H1 (cell line): ENCODE data around the gene SYCE1L. TPM values are rescaled to one million over a fixed set of nuclear protein-coding genes. Genes with fewer than 3 reads are reported as not detected.

ENCODE experiments used
- CTCF ChIA-PET: fragments of 300-600 bp; sonication (Branson Sonifier 250); formaldehyde crosslinking; loops from one replicate; lab custom pipeline; 2021; ENCODE audit not compliant: partially characterized antibody; lab: Charles Lee
- POLR2A ChIA-PET: fragments of 300-600 bp; sonication (Branson Sonifier 250); formaldehyde crosslinking; loops from one replicate; lab custom pipeline; 2021; ENCODE audit warnings: inconsistent platforms; ENCODE audit not compliant: partially characterized antibody; lab: Charles Lee
- DNase-seq, 2 experiments: peaks; one replicate each; pipeline versions ENCODE4 v3.0.0 to v3.0.0-alpha.2; 2010 to 2022; ENCODE audit warnings: low spot score in 2 of 2, low read depth in 1 of 2, mixed read lengths in 1 of 2
- FAIRE-seq: peaks from 2 replicates; lab custom pipeline; 2011; peaks lifted over from hg19 to GRCh38; lab: Jason Lieb, UNC
- H2AFZ ChIP-seq: 2 replicates; pipeline ENCODE4 v1.8.1; 2012; ENCODE audit warnings: low read length, inconsistent platforms
- H2AK5ac ChIP-seq: 2 replicates; pipeline ENCODE4 v1.6.1; 2013; ENCODE audit warnings: low read depth, low read length
- H2BK120ac ChIP-seq: replicated peaks from 2 replicates; pipeline ENCODE3; 2013; ENCODE audit warnings: low read depth, low read length, inconsistent platforms
- H2BK12ac ChIP-seq: 2 replicates; pipeline ENCODE4 v1.6.1; 2013; ENCODE audit warnings: low read depth, low read length
- H2BK15ac ChIP-seq: 2 replicates; pipeline ENCODE4 v1.6.1; 2013; ENCODE audit warnings: low read length
- H2BK20ac ChIP-seq: 2 replicates; pipeline ENCODE4 v1.6.1; 2013; ENCODE audit warnings: low read length
- H2BK5ac ChIP-seq: 2 replicates; pipeline ENCODE4 v1.6.1; 2013; ENCODE audit warnings: low read depth, low read length
- H3K14ac ChIP-seq: 2 replicates; pipeline ENCODE4 v1.6.1; 2013; ENCODE audit warnings: inconsistent platforms; ENCODE audit not compliant: insufficient read length
- H3K18ac ChIP-seq: 2 replicates; pipeline ENCODE4 v1.6.1; 2013; ENCODE audit warnings: low read length; ENCODE audit errors: extremely low read depth
- H3K23ac ChIP-seq: 2 replicates; pipeline ENCODE4 v1.6.1; 2013; ENCODE audit warnings: inconsistent platforms; ENCODE audit not compliant: insufficient read length
- H3K23me2 ChIP-seq: 2 replicates; pipeline ENCODE4 v1.6.1; 2013; ENCODE audit warnings: low read depth, low read length
- H3K27ac ChIP-seq: 2 replicates; pipeline ENCODE4 v1.6.1; 2011; ENCODE audit warnings: low read depth, low read length, inconsistent platforms
- H3K27me3 ChIP-seq, 4 experiments: replicated peaks in 1 of 4; 1 replicate in 1 of 4; 2 replicates in 3 of 4; pipeline versions ENCODE4 v1.6.1 to v1.8.1; 2011 to 2013; ENCODE audit warnings: low read length in 3 of 4, mild to moderate bottlenecking in 3 of 4, inconsistent platforms in 2 of 4, mixed read lengths in 2 of 4, moderate library complexity in 1 of 4; ENCODE audit not compliant: control insufficient read depth in 3 of 4, insufficient read depth in 3 of 4; ENCODE audit errors: extremely low read depth in 1 of 4
- H3K36me3 ChIP-seq, 4 experiments: 2 replicates each; pipeline versions ENCODE4 v1.6.1 to v1.8.1; 2011 to 2013; ENCODE audit warnings: mild to moderate bottlenecking in 4 of 4, low read length in 3 of 4, moderate library complexity in 2 of 4, control low read depth in 1 of 4, inconsistent platforms in 1 of 4; ENCODE audit not compliant: insufficient read depth in 4 of 4, control insufficient read depth in 2 of 4
- H3K4ac ChIP-seq: replicated peaks from 2 replicates; pipeline ENCODE3; 2013; ENCODE audit warnings: low read length, low read depth, mixed read lengths, inconsistent platforms; ENCODE audit not compliant: insufficient read length
- H3K4me1 ChIP-seq, 4 experiments: replicated peaks in 1 of 4; 1 replicate in 1 of 4; 2 replicates in 3 of 4; pipeline versions ENCODE4 v1.6.1 to v1.8.1; 2011 to 2013; ENCODE audit warnings: low read length in 3 of 4, inconsistent platforms in 2 of 4, mixed read lengths in 1 of 4; ENCODE audit not compliant: insufficient read depth in 4 of 4, control insufficient read depth in 3 of 4
- H3K4me2 ChIP-seq, 2 experiments: 2 replicates each; pipeline versions ENCODE4 v1.6.1 to v1.8.1; 2011 to 2013; ENCODE audit warnings: low read depth in 2 of 2, low read length in 2 of 2, control low read depth in 1 of 2, inconsistent platforms in 1 of 2, mild to moderate bottlenecking in 1 of 2; ENCODE audit not compliant: insufficient read depth in 1 of 2
- H3K4me3 ChIP-seq, 4 experiments: fragments of 200-600, 300-600 bp in 1 of 4; sonication (generic), shearing (Covaris generic), sonication (Bioruptor Twin) in 1 of 4; 2 replicates each; pipeline versions ENCODE4 v1.5.1 to v1.8.1; 2011 to 2016; ENCODE audit warnings: low read length in 4 of 4, low read depth in 3 of 4, control low read depth in 2 of 4, inconsistent platforms in 2 of 4, mild to moderate bottlenecking in 2 of 4, mixed read lengths in 1 of 4, moderate library complexity in 1 of 4; ENCODE audit not compliant: insufficient read depth in 2 of 4; ENCODE audit errors: extremely low read depth in 1 of 4
- H3K56ac ChIP-seq: replicated peaks from 2 replicates; pipeline ENCODE3; 2013; ENCODE audit warnings: low read depth, mild to moderate bottlenecking, mixed read lengths, low read length, inconsistent platforms; ENCODE audit not compliant: insufficient read length
- H3K79me1 ChIP-seq: 2 replicates; pipeline ENCODE4 v1.6.1; 2013; ENCODE audit warnings: low read depth, low read length, control low read depth
- H3K79me2 ChIP-seq, 2 experiments: 2 replicates each; pipeline versions ENCODE4 v1.6.1 to v1.8.1; 2012 to 2013; ENCODE audit warnings: low read length in 2 of 2, mild to moderate bottlenecking in 2 of 2, inconsistent platforms in 1 of 2; ENCODE audit not compliant: insufficient read depth in 2 of 2, control insufficient read depth in 1 of 2
- H3K9ac ChIP-seq, 4 experiments: replicated peaks in 1 of 4; 1 replicate in 1 of 4; 2 replicates in 3 of 4; pipeline versions ENCODE4 v1.6.1 to v1.8.1; 2011 to 2013; ENCODE audit warnings: low read depth in 3 of 4, low read length in 3 of 4, control low read depth in 2 of 4, mild to moderate bottlenecking in 2 of 4, moderate library complexity in 2 of 4, inconsistent platforms in 1 of 4; ENCODE audit errors: extremely low read depth in 1 of 4
- H3K9me3 ChIP-seq, 2 experiments: 2 replicates each; pipeline versions ENCODE4 v1.6.1 to v1.8.1; 2012 to 2013; ENCODE audit warnings: mild to moderate bottlenecking in 2 of 2, moderate library complexity in 2 of 2, control low read depth in 1 of 2, inconsistent platforms in 1 of 2, low read depth in 1 of 2, low read length in 1 of 2, mixed read lengths in 1 of 2; ENCODE audit not compliant: insufficient read depth in 2 of 2
- H4K20me1 ChIP-seq, 2 experiments: replicated peaks in 1 of 2; 2 replicates each; pipeline versions ENCODE3 to v1.8.1; 2011 to 2013; ENCODE audit warnings: inconsistent platforms in 2 of 2, low read length in 2 of 2, mild to moderate bottlenecking in 1 of 2; ENCODE audit not compliant: insufficient read depth in 2 of 2, control insufficient read depth in 1 of 2
- H4K5ac ChIP-seq: 2 replicates; pipeline ENCODE4 v1.6.1; 2013; ENCODE audit warnings: low read length, low read depth, mixed read lengths, inconsistent platforms; ENCODE audit not compliant: insufficient read length
- H4K8ac ChIP-seq: 2 replicates; pipeline ENCODE4 v1.8.0; 2013; ENCODE audit warnings: mild to moderate bottlenecking, moderate library complexity, low read length, inconsistent platforms; ENCODE audit not compliant: insufficient read depth; ENCODE audit errors: extremely low read depth
- H4K91ac ChIP-seq: replicated peaks from 2 replicates; pipeline ENCODE3; 2013; ENCODE audit warnings: low read length, mixed read lengths, inconsistent platforms; ENCODE audit not compliant: insufficient read length
- FOSL1 ChIP-seq: IDR thresholded peaks from 2 replicates; pipeline ENCODE4 v1.6.1; 2011; ENCODE audit warnings: mild to moderate bottlenecking, low read depth, low read length, moderate library complexity; ENCODE audit not compliant: insufficient read depth
- JUND ChIP-seq: IDR thresholded peaks from 2 replicates; pipeline ENCODE4 v1.6.1; 2011; ENCODE audit warnings: mild to moderate bottlenecking, improper control_type of control experiment, low read length
- SIRT6 ChIP-seq: IDR thresholded peaks from one replicate; pipeline ENCODE4 v1.7.1; 2012; ENCODE audit warnings: low read length, inconsistent platforms
- polyA plus RNA-seq, 7 experiments: library from polyadenylated mRNA; depleted of rRNA in 3 of 7; stranded (reverse) in 5 of 7; unstranded in 2 of 7; fragments of >200 nt in 5 of 7; fragments of 200-250 nt in 2 of 7; gene quantifications; 1 replicate in 5 of 7; 2 replicates in 1 of 7; 4 replicates in 1 of 7; pipeline versions ENCODE4 v1.2.1 to v1.2.3, GENCODE V29; 2011 to 2013; ENCODE audit warnings: missing spikeins in 2 of 7, mixed read lengths in 2 of 7
- total RNA-seq: library from RNA; stranded (reverse); fragmentation: NEBNext Ultra II Directional; extraction: Animal tissue kit (Norgen Biotek cat#: 25700); gene quantifications from 2 replicates; pipeline ENCODE4 v1.2.1, GENCODE V29; 2021

SYCE1L gene
- total and polyA plus RNA-seq, 2 of the 8 experiments (the other 6 are each of a cell fraction or from before 2014, with no cell fraction given): 5.8 to 6.8 TPM

DNA sequence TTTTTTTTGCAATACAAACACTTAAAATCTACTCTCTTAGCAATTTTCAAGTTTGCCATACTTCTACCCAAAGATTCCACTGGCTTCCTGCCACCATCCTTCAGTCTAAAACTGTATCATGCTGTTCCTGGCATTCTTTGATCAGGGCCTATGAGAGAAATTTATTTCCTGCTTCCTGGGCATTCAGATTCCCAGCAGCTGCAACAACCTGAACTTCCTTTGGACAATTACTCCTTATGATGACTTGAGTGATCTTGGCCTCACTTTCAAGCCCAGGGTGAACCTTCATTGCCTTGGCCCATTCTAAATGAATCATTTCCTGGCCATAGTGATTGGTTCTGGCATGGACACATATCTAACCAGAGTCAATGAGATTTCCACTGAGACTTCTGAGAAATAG, 26.3 kb upstream of the SYCE1L start:
- Histone ChIP-seq H3K36me3 (no peaks in the 10 kb centered on the region), H4K5ac (no peak overlapping the region), H3K27me3 (no peaks in the 10 kb centered on the region), H4K8ac (no peak overlapping the region), H2BK20ac (no peak overlapping the region), H3K79me2 (no peaks in the 10 kb centered on the region), H3K23ac (no peak overlapping the region), H3K4me1 (no peaks in the 10 kb centered on the region), H2AK5ac (no peak overlapping the region), H3K9me3 (no peaks in the 10 kb centered on the region), H4K91ac (no peak overlapping the region), H3K4me2 (no peak overlapping the region), H3K4ac (no peak overlapping the region), H3K27ac (no peak overlapping the region), H3K14ac (no peak overlapping the region), H2AFZ (no peak overlapping the region), H4K20me1 (no peaks in the 10 kb centered on the region), H2BK12ac (no peak overlapping the region), H2BK15ac (no peak overlapping the region), H2BK120ac (no peak overlapping the region), H3K23me2 (no peaks in the 10 kb centered on the region), H3K56ac (no peak overlapping the region), H3K4me3 (no peak overlapping the region), H3K9ac (no peak overlapping the region), H2BK5ac (no peak overlapping the region), H3K79me1 (no peaks in the 10 kb centered on the region), H3K18ac (no peak overlapping the region)
- DNase-seq: no peak
- ChIA-PET CTCF (interaction anchor here (0.6 to 4.9 kb wide), 7 partner anchors 12 to 506 kb away, joined by 3 to 34 read pairs (median 4); no protein-coding TSS in a partner anchor), POLR2A (no interaction called here)
- no peak for FAIRE-seq
- no peak for TF ChIP-seq FOSL1
- TF ChIP-seq SIRT6: no peak
- TF ChIP-seq JUND: no peak
